ENCODE data around the gene ZBTB40. TPM values are rescaled to one million over a fixed set of nuclear protein-coding genes. Genes with fewer than 3 reads are reported as not detected.
A peak's percentile ranks its signal among the peaks of the same experiment; 100 is the strongest.

ZBTB40 gene
- polyA plus RNA-seq, 3 donors = 1.1 to 17.8 (median 1.3) TPM

DNA sequence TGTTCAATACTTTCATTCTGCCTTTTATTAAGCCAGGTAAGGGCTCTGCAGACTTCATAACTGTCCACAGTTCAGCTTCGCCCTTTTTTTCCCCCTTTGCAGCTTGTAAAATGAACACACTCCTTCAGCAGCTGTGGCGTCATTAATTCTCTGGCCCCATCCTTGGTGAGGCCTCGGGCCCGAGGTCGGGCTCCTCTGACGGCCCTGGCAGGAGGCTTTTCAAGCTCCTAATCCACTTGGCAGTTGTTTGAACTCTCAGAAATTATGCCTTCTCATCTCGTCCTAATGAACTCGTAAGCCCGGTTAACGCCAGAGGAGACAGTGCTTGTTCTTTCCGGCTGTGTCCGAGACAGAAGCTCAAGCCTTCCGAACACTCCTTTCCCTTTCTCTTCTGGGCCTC is 93.5 kb downstream of the ZBTB40 start:
- Histone ChIP-seq H3K27ac (ENCODE audit: low read depth in 1 of 2, low read length in 2 of 2) (no peak overlapping the region), H3K4me2 (replicated peaks; ENCODE audit: extremely low read depth, low read length, poor library complexity, severe bottlenecking) (no peak overlapping the region), H3K79me2 (ENCODE audit: insufficient read depth, low read length) (no peaks in the 10 kb centered on the region), H3K9ac (ENCODE audit: insufficient read depth, low read length, poor library complexity, severe bottlenecking) (no peak overlapping the region), H2AFZ (ENCODE audit: insufficient read depth, low read depth, low read length, poor library complexity, severe bottlenecking) (no peak overlapping the region), H3K36me3 (replicated peaks in 1 of 2; ENCODE audit: control insufficient read depth in 1 of 2, insufficient read depth in 2 of 2, low read length in 2 of 2) (no peaks in the 10 kb centered on the region), H3K9me3 (replicated peaks in 1 of 2; ENCODE audit: control insufficient read depth in 1 of 2, insufficient read depth in 1 of 2, low read length in 2 of 2) (no peaks in the 10 kb centered on the region), H3K27me3 (ENCODE audit: control insufficient read depth in 2 of 2, insufficient read depth in 2 of 2, low read length in 2 of 2) (peaks cover 0 to 5% of the 10 kb centered on the region in 2 donors), H3K4me1 (ENCODE audit: control insufficient read depth in 1 of 2, insufficient read depth in 2 of 2, low read length in 2 of 2) (peaks cover 0 to 4% of the 10 kb centered on the region in 2 donors), H3K4me3 (replicated peaks in 1 of 3; ENCODE audit: low read depth in 2 of 3, low read length in 3 of 3) (no peak overlapping the region), H4K20me1 (ENCODE audit: insufficient read depth, low read length) (no peaks in the 10 kb centered on the region)
- Mint-ChIP-seq H3K9me3 (no peaks in the 10 kb centered on the region), H3K27me3 (ENCODE audit: low read depth in 3 of 3) (peaks cover 18 to 32% (median 32%) of the 10 kb centered on the region in 3 donors), H3K36me3 (no peaks in the 10 kb centered on the region), H3K4me3 (no peak overlapping the region), H3K27ac (peak overlapping the region in 1 of 7 donors; percentile 49), H3K4me1 (peaks cover 9% of the 10 kb centered on the region)
- TF ChIP-seq CTCF (IDR thresholded peaks at IDR 0.05) = no peak
- DNase-seq = no peak
- WGBS (ENCODE audit: insufficient coverage) = 89% methylated on average over 9 of the region's 13 CpGs
- intact Hi-C loops (cut with micrococcal nuclease) = no loop called here

DNA sequence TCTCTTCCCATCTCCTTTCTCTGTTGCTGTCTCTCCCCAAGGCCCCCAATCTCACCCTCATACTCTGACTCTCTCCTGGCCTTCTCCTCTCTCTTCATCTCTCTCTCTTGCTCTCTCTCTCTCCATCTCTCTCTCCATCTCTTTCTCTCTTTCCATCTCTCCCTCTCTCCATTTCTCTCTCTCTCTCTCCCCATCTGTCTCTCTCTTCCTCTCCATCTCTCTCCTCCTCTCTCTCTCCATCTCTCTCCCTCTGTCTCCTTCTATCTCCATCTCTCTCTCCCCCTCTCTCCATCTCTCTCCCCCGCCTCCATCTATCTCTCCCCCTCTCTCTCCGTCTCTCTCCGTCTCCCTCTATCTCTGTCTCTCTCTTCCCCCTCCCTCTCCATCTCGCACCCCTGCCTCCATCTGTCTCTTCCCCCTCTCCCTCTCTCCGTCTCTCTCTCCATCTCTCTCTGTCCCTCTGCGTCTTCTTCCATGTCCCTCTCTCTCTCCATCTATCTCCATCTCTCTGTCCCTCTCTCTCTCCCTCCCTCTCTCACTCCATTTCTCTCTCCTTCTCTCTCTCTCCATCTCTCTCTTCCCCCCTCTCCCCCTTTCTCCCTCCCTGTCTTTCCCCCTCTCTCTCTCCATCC is 95.7 kb downstream of the ZBTB40 start:
- Histone ChIP-seq H4K20me1 (ENCODE audit: insufficient read depth, low read length) (no peaks in the 10 kb centered on the region), H3K4me2 (replicated peaks; ENCODE audit: extremely low read depth, low read length, poor library complexity, severe bottlenecking) (no peak overlapping the region), H2AFZ (ENCODE audit: insufficient read depth, low read depth, low read length, poor library complexity, severe bottlenecking) (no peak overlapping the region), H3K4me1 (ENCODE audit: control insufficient read depth in 1 of 2, insufficient read depth in 2 of 2, low read length in 2 of 2) (no peaks in the 10 kb centered on the region), H3K79me2 (ENCODE audit: insufficient read depth, low read length) (no peaks in the 10 kb centered on the region), H3K36me3 (replicated peaks in 1 of 2; ENCODE audit: control insufficient read depth in 1 of 2, insufficient read depth in 2 of 2, low read length in 2 of 2) (no peaks in the 10 kb centered on the region), H3K27me3 (ENCODE audit: control insufficient read depth in 2 of 2, insufficient read depth in 2 of 2, low read length in 2 of 2) (peaks cover 0 to 5% of the 10 kb centered on the region in 2 donors), H3K9me3 (replicated peaks in 1 of 2; ENCODE audit: control insufficient read depth in 1 of 2, insufficient read depth in 1 of 2, low read length in 2 of 2) (no peaks in the 10 kb centered on the region), H3K9ac (ENCODE audit: insufficient read depth, low read length, poor library complexity, severe bottlenecking) (no peak overlapping the region), H3K27ac (ENCODE audit: low read depth in 1 of 2, low read length in 2 of 2) (no peak overlapping the region), H3K4me3 (replicated peaks in 1 of 3; ENCODE audit: low read depth in 2 of 3, low read length in 3 of 3) (no peak overlapping the region)
- WGBS (ENCODE audit: insufficient coverage) = 75% methylated on average over 6 of the region's 6 CpGs
- intact Hi-C loops (cut with micrococcal nuclease) = no loop called here
- no peak for DNase-seq
- H3K27ac Mint-ChIP-seq = no peak overlapping the region
- TF ChIP-seq CTCF (IDR thresholded peaks at IDR 0.05) = no peak
- H3K27me3 Mint-ChIP-seq (ENCODE audit: low read depth in 3 of 3) = peaks cover 19 to 32% (median 31%) of the 10 kb centered on the region in 3 donors
- no peaks in the 10 kb centered on the region for H3K4me1 Mint-ChIP-seq
- no peaks in the 10 kb centered on the region for H3K36me3 Mint-ChIP-seq
- H3K4me3 Mint-ChIP-seq = no peak overlapping the region
- H3K9me3 Mint-ChIP-seq = no peaks in the 10 kb centered on the region
